GM18861 (cell line): Measurements from ENCODE around the gene COMTD1.

ENCODE experiments used
- ATAC-seq: cut with Tn5 transposase; IDR thresholded peaks from one replicate; pipeline ENCODE4 v1.9.1; 2021; ENCODE audit not compliant: unreplicated experiment

Gene COMTD1

GRCh38 chr10:75235375-75236177 lies at the start of gene COMTD1:
TSS of gene COMTD1 (minus strand) at chr10:75235957. CDS start at chr10:75235928, 29 bp downstream.
- ATAC-seq, result peak; percentile 74

DNA sequence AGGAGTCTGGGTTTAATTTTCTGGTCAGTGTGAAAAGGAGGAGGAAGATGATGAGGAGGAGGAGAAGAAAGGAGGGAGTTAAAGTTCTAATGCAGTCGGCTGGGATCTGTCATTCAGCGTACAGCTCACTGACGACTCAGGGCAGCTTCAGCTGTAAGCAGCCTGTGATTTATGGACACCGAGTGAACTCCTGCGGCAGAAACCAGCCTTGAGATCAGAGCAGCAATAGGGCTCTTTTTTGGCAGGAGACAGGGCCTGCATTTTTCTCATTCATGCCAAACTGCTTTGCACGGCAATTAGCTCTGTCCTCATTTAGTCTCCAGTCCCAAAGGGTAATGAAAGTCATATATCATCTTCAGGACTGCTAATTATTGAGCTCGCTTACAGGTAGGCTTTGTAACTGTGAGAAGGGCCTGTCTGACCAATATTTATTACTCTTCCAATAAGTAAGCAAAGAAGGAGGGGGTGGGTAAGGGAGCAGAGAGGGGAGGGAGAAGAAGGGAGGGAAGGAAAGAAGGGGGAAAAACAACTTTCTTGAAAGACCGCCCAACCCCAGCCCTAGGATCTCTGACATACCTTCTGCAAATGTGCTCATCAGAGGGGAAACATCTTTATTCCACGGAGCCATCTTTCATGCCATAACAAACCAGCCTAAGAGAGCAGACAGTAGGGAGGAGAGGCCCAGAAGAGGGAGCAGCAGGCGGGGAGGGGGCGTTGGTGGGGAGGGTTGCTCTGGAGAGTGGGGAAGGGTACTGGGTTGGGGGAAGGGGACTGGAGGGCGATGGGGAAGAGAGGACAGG lies 48.1 kb upstream of the COMTD1 start:
- no peak for ATAC-seq

DNA sequence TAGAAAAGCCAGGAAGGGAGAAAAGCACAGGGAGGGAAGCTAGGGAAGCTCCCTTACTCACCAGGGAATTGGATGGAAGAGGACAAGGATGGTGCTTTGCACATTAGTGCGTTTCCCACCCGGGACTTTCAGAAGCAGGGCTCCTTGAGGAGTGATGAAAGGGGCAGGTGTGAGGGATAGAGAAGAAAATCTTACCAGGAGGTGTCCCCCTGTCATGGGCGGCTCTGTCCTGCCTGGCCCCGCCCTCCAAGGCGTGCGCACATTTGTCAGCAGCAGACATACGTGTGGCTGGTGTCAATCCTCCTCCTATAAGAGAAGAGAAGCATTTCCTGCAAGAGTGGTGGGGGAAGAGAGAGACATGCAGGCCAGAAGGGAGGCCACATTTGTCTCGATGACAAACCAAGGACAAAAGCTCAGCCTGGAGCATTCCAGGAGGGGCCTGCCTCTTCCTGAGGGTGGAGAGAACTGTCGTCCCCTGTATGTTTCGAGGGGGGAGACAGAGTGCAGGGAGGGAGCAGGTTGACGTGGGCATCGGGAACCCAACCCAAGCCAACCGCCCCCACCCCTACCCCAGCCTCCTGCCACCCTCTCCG lies 47.4 kb upstream of the COMTD1 start:
- ATAC-seq, result no peak

GRCh38 chr10:75281974-75282373 lies 46.2 kb upstream of the COMTD1 start:
- ATAC-seq, result no peak

GRCh38 chr10:75280236-75280635 lies 44.5 kb upstream of the COMTD1 start:
- ATAC-seq, result no peak

DNA sequence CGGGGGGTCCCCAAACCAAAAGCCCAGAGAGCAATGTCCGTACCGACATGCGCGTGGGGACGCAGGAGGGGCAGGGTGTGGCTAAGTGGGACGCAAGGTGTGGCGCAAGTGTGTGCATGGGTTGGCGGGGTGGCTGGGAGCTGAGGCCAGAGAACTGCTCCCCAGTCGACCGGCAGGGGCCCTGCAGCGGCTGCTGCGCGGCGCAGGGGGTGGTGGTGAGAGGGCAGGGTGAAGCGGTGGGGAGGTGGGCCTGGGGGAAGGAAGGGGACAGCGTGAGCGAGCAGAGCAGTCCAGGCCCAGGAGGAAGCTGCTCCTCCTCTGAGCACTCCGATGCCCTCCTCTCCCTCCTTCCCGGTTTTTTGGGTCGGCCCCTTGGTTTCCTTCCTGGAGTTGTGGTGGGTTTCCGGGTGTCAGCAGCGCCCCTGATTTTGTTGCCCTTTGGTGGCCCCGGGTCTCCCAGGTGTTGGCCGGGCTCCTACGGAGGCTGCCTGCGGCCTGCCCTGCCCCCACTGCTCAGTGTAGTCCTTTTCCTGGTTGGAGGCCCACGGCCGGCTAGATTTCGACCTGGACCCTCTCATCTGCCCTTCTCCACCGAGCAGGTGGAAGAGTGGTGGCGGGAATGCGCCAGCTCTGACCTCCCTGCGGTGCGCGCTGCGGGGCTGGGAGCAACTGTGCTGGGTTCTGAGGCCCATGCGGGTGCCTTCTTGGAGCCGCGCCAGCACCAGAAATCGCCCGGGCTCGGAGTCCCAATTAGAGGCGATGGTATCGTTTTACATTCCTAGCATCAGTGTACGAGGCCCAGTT lies 40.5 kb upstream of the COMTD1 start:
- no peak for ATAC-seq

GRCh38 chr10:75272896-75273295 lies 37.1 kb upstream of the COMTD1 start:
- ATAC-seq, result no peak

GRCh38 chr10:75272094-75272493 lies 36.3 kb upstream of the COMTD1 start:
- ATAC-seq, result no peak

- no peak for ATAC-seq
These were observed 33.8 kb upstream of the COMTD1 start for GRCh38 chr10:75269605-75270004.

GRCh38 chr10:75266945-75267344 lies 31.2 kb upstream of the COMTD1 start:
- no peak for ATAC-seq

DNA sequence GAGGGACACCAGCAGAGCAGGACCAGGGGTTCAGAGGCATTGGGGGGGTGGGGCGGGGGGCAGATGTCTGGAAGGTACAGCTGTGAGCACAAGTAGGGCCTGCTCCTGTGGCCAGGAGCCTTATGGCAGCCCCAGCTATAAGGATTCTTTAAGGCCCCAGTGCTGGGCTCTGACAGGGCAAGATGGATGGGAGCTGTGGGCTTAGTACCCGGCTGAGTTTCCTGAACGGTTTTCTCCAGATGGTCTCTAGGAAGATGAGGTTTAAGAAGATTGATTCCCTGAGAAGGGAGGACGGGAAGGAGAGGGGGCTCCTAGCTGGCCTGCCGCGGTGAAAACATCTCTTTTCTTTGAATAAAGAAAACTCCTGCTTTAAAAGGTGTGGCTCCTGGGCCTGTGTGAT lies 30.1 kb upstream of the COMTD1 start:
- ATAC-seq, result no peak

- no peak for ATAC-seq
These were observed 28.0 kb upstream of the COMTD1 start for GRCh38 chr10:75263806-75264205.

- no peak for ATAC-seq
These were observed 26.3 kb upstream of the COMTD1 start for GRCh38 chr10:75261813-75262705.

DNA sequence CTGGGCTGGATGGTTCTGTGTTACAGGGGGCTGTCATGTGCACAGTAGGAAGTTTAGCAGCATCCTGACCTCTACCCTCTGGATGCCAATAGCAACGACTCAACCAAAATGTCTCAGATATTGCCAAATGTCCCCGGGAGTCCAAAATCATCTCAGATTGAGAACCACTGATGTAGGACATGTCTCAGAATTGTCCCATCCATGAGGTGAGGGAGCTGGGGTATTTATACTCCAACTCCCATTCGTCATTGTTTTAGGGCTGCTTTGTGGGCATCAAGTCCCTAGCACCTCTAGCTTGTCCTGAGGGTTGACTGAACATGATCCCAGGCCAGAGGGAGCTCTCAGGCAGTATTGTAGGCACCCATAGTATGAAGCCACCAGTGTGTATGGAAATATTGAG lies 25.2 kb upstream of the COMTD1 start:
- no peak for ATAC-seq

GRCh38 chr10:75254739-75255138 lies 19.0 kb upstream of the COMTD1 start:
- no peak for ATAC-seq

DNA sequence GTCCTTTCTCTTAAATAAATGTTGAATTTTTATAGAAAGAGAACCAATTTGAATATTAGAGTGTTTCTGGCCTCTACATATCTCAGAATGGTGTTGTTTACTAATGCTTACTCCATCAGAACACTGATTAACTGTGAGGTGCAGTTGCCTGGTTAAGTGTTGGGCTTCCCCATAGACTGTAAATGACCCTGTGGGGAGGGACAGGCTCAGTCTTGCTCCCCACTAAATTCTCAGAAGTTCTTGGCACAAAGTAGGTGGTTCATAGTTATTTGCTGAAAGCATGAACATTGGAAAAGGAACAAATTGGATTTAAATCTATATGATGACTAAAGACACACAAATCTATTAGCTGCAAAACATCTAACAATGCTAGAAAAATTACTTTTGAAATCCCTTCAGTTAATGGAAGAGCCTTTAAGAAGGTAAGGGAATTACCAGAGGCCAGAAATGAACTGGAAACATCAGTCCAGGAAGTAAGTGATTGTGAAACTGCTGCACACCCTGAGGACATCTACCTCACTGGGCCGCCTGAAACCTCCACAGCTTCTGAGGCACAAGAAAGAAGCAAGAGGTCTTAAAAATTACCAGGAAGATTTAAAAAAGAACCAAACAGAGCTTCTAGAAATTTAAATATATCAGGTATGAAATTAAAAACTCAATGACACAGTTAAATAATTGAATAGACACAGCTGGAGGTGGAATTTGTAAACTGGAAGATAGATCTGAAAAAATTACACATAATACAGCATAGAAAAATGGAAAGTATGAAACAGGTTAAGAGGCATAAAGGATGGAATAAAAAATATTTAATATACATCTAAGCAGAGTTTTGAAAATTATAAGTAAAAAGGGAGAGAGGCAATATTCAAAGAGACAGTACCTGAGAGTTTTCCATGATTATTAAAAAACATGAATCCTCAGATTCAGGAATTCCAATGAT lies 17.8 kb upstream of the COMTD1 start:
- no peak for ATAC-seq

DNA sequence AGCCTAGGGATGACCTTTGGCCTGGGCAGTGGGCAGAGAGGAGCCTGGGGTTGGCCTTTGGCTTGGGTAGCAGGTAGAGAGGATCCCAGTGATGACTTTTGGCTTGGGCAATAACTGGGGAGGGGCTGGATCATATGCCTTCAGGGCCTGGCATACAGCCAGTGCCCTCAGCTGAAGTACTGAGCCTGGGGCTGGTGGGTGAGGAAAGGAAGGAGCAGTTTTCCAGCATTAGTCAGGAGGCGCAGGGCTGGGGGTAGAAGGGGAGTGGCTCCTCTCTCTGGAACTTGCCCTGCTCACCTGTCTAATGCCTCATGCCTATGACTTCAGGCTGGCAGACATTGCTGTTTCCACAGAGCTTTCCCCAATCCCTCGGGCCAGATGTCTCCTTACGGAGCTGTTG lies 15.2 kb upstream of the COMTD1 start:
- ATAC-seq, result no peak

- no peak for ATAC-seq
These were observed 12.0 kb upstream of the COMTD1 start for GRCh38 chr10:75247797-75248196.

DNA sequence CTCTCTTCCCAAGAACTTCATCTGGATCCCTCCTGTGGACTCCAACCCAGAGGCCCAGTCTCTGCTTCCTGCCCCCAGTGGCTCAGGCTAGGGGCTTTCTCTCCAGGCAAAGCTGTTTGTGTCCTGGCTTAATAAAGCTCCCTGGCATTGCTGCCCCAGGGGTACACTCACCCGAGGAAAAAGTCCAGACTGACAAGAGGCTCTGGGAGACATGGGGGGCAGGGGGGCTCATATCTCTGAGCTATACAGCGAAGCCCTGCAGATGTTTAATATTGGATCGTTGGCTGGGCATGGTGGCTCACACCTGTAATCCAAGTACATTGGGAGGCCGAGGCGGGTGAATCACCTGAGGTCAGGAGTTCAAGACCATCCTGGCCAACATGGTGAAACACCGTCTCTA lies 10.7 kb upstream of the COMTD1 start:
- ATAC-seq, result no peak
